Glutamatergic neuron (in vitro differentiated cells): ENCODE measurements around the gene MTG1. TPM values are rescaled to one million over a fixed set of nuclear protein-coding genes. Genes with fewer than 3 reads are reported as not detected.
A peak's percentile ranks its signal among the peaks of the same experiment; 100 is the strongest.

Experiments
- DNase-seq: peaks from one replicate; pipeline ENCODE4 v3.0.0; 2022
- H3K27ac Mint-ChIP-seq: one replicate; pipeline ENCODE4 v1.8.0; 2020; ENCODE audit warnings: mild to moderate bottlenecking, mixed read lengths, inconsistent platforms; ENCODE audit not compliant: unreplicated experiment
- H3K27me3 Mint-ChIP-seq: one replicate; pipeline ENCODE4 v1.8.0; 2020; ENCODE audit warnings: mild to moderate bottlenecking, moderate library complexity, mixed read lengths, inconsistent platforms; ENCODE audit not compliant: unreplicated experiment
- H3K36me3 Mint-ChIP-seq: one replicate; pipeline ENCODE4 v1.8.0; 2020; ENCODE audit warnings: mild to moderate bottlenecking, mixed read lengths, inconsistent platforms; ENCODE audit not compliant: unreplicated experiment
- H3K4me1 Mint-ChIP-seq: one replicate; pipeline ENCODE4 v1.8.0; 2020; ENCODE audit warnings: mild to moderate bottlenecking, low read depth, mixed read lengths, inconsistent platforms; ENCODE audit not compliant: unreplicated experiment
- H3K4me3 Mint-ChIP-seq: one replicate; pipeline ENCODE4 v1.8.0; 2020; ENCODE audit warnings: mild to moderate bottlenecking, mixed read lengths, inconsistent platforms; ENCODE audit not compliant: unreplicated experiment
- H3K9me3 Mint-ChIP-seq: one replicate; pipeline ENCODE4 v1.8.0; 2020; ENCODE audit warnings: mild to moderate bottlenecking, moderate library complexity, mixed read lengths, inconsistent platforms; ENCODE audit not compliant: unreplicated experiment
- total RNA-seq: library from RNA; stranded (reverse); fragmentation: NEBNext Ultra II Directional; extraction: Animal tissue kit (Norgen Biotek cat#: 25700); gene quantifications from one replicate; pipeline ENCODE4 v1.2.1, GENCODE V29; 2021; ENCODE audit not compliant: unreplicated experiment
- TF ChIP-seq, protein P1 (sequence below): fragments of 200-600 bp; sonication (generic); IDR thresholded peaks from one replicate; pipeline ENCODE4 v1.5.0; 2021; ENCODE audit not compliant: partially characterized antibody, unreplicated experiment

The MTG1 gene
- total RNA-seq, 1 donor from 2014 or later, result 76.4 TPM

- Mint-ChIP-seq H3K27me3 (peaks cover 16% of the 10 kb centered on the region), H3K27ac (no peak within 1 kb of the TSS), H3K4me1 (peaks cover 12% of the 10 kb centered on the region), H3K9me3 (peaks cover 11% of the 10 kb centered on the region), H3K4me3 (peak within 1 kb of the TSS; percentile 71), H3K36me3 (peaks cover 4% of the 10 kb centered on the region)
- TF ChIP-seq, protein P1, sequence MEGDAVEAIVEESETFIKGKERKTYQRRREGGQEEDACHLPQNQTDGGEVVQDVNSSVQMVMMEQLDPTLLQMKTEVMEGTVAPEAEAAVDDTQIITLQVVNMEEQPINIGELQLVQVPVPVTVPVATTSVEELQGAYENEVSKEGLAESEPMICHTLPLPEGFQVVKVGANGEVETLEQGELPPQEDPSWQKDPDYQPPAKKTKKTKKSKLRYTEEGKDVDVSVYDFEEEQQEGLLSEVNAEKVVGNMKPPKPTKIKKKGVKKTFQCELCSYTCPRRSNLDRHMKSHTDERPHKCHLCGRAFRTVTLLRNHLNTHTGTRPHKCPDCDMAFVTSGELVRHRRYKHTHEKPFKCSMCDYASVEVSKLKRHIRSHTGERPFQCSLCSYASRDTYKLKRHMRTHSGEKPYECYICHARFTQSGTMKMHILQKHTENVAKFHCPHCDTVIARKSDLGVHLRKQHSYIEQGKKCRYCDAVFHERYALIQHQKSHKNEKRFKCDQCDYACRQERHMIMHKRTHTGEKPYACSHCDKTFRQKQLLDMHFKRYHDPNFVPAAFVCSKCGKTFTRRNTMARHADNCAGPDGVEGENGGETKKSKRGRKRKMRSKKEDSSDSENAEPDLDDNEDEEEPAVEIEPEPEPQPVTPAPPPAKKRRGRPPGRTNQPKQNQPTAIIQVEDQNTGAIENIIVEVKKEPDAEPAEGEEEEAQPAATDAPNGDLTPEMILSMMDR, result no peak
- DNase-seq, result peak; percentile 79
Measured at GRCh38 chr10:133379152-133379800, 14.7 kb upstream of the MTG1 start, which contains the start of gene PAOX. Gene PAOX (plus strand): TSS chr10:133379262. CDS start chr10:133379317, 55 bp downstream.

GRCh38 chr10:133379801-133380666 is 13.9 kb upstream of the MTG1 start:
- H3K4me1 Mint-ChIP-seq, result peaks cover 16% of the 10 kb centered on the region
- no peak for DNase-seq
- no peaks in the 10 kb centered on the region for H3K36me3 Mint-ChIP-seq
- H3K27ac Mint-ChIP-seq, result peak overlapping the region; percentile 43
- TF ChIP-seq, protein P1, result no peak
- H3K4me3 Mint-ChIP-seq, result peak overlapping the region; percentile 70
- H3K27me3 Mint-ChIP-seq, result peaks cover 14% of the 10 kb centered on the region
- peaks cover 11% of the 10 kb centered on the region for H3K9me3 Mint-ChIP-seq

GRCh38 chr10:133381036-133381435 is 12.9 kb upstream of the MTG1 start:
- peaks cover 9% of the 10 kb centered on the region for H3K27me3 Mint-ChIP-seq
- peaks cover 10% of the 10 kb centered on the region for H3K9me3 Mint-ChIP-seq
- TF ChIP-seq, protein P1, result no peak
- DNase-seq, result no peak
- no peak overlapping the region for H3K4me3 Mint-ChIP-seq
- peaks cover 16% of the 10 kb centered on the region for H3K4me1 Mint-ChIP-seq
- H3K27ac Mint-ChIP-seq, result no peak overlapping the region
- H3K36me3 Mint-ChIP-seq, result no peaks in the 10 kb centered on the region

GRCh38 chr10:133383551-133383950 is 10.4 kb upstream of the MTG1 start:
- H3K4me3 Mint-ChIP-seq, result no peak overlapping the region
- H3K4me1 Mint-ChIP-seq, result peaks cover 11% of the 10 kb centered on the region
- no peaks in the 10 kb centered on the region for H3K36me3 Mint-ChIP-seq
- no peak overlapping the region for H3K27ac Mint-ChIP-seq
- TF ChIP-seq, protein P1, result no peak
- peaks cover 7% of the 10 kb centered on the region for H3K9me3 Mint-ChIP-seq
- DNase-seq, result no peak
- peaks cover 7% of the 10 kb centered on the region for H3K27me3 Mint-ChIP-seq
